ENCODE measurements around the gene KSR1.
"Not testable (repeated sequence)": the region's sequence is repeated elsewhere in the genome, so short reads cannot be mapped to it uniquely, and the experiment has no call there.

- TF ChIP-seq CTCF (IDR thresholded peaks at IDR 0.05); ZFX (IDR thresholded peaks at IDR 0.05; ENCODE audit: borderline replicate concordance): not testable (repeated sequence)
Observed at GRCh38 chr17:27671977-27672480, 215.8 kb downstream of the KSR1 start.

All from 22Rv1 (cell line).